K562 (cell line): ENCODE results near the gene SMIM35. TPM values are rescaled to one million over a fixed set of nuclear protein-coding genes. Genes with fewer than 3 reads are reported as not detected.

Experiments
- ATAC-seq: fragments of 200-7000 bp; cut with Tn5 transposase; 3 replicates; pipeline ENCODE4 v1.9.1; 2020; ENCODE audit warnings: moderate library complexity
- BruUV-seq: library from RNA; stranded (reverse); fragments of 400-500 nt; replicated peaks from 2 replicates; lab custom pipeline; 2021; lab: Mats Ljungman, UMichigan
- CTCF ChIA-PET: fragments of 300-600 bp; formaldehyde crosslinking; extraction: SDS; loops from one replicate; lab custom pipeline; 2021; ENCODE audit warnings: low intra/inter-chr PET ratio; lab: Yijun Ruan, JAX
- POLR2A ChIA-PET: fragments of 300-600, 350-650 bp; sonication (Branson Sonifier 250); formaldehyde crosslinking; extraction: SDS; loops from one replicate; lab custom pipeline; 2021; ENCODE audit warnings: antibody characterized with exemption, inconsistent platforms; lab: Yijun Ruan, JAX
- DNase-seq, 4 experiments: peaks; one replicate each; pipeline versions ENCODE4 v3.0.0 to v3.0.0-alpha.2; 2011 to 2018; ENCODE audit warnings: low spot score in 3 of 4, mixed read lengths in 3 of 4; ENCODE audit errors: extremely low read depth in 1 of 4
- FAIRE-seq: peaks from 2 replicates; lab custom pipeline; 2011; peaks lifted over from hg19 to GRCh38; lab: Jason Lieb, UNC
- H2AFZ ChIP-seq: 2 replicates; pipeline ENCODE4 v1.6.0; 2011; ENCODE audit warnings: low read depth, low read length, control low read depth, inconsistent platforms
- H3K27ac ChIP-seq: fragments of 200-600 bp; 3 replicates; pipeline ENCODE4 v1.8.0; 2011; ENCODE audit warnings: low read depth, mild to moderate bottlenecking, control low read depth, inconsistent platforms, low read length, moderate library complexity, mixed read lengths; ENCODE audit errors: extremely low read depth
- H3K27me3 ChIP-seq, 2 experiments: fragments of 300-600 bp in 1 of 2; 2 replicates in 1 of 2; 3 replicates in 1 of 2; pipeline versions ENCODE4 v1.6.0 to v1.8.0; 2011; ENCODE audit warnings: inconsistent platforms in 2 of 2, low read length in 2 of 2, mild to moderate bottlenecking in 1 of 2, mixed read lengths in 1 of 2, moderate library complexity in 1 of 2; ENCODE audit not compliant: control insufficient read depth in 2 of 2, insufficient read depth in 2 of 2
- H3K36me3 ChIP-seq: fragments of 300-600 bp; 3 replicates; pipeline ENCODE4 v1.8.0; 2011; ENCODE audit warnings: mild to moderate bottlenecking, low read length, inconsistent platforms; ENCODE audit not compliant: control insufficient read depth, insufficient read depth
- H3K4me1 ChIP-seq, 2 experiments: fragments of 200-600 bp in 1 of 2; replicated peaks in 1 of 2; 2 replicates in 1 of 2; 3 replicates in 1 of 2; pipeline versions ENCODE4 v1.5.1 to v1.8.0; 2011; ENCODE audit warnings: inconsistent platforms in 2 of 2, low read length in 2 of 2, mild to moderate bottlenecking in 1 of 2, mixed read lengths in 1 of 2, moderate library complexity in 1 of 2; ENCODE audit not compliant: control insufficient read depth in 2 of 2, insufficient read depth in 2 of 2
- H3K4me2 ChIP-seq: 2 replicates; pipeline ENCODE4 v1.6.1; 2011; ENCODE audit warnings: low read length, control low read depth, inconsistent platforms, mixed read lengths; ENCODE audit not compliant: insufficient read depth
- H3K4me3 ChIP-seq: fragments of 200-600 bp; sonication (generic), shearing (Covaris generic); 2 replicates; pipeline ENCODE4 v1.5.1; 2016; ENCODE audit warnings: control low read depth, inconsistent platforms
- H3K79me2 ChIP-seq: fragments of 200-600 bp; 3 replicates; pipeline ENCODE4 v1.8.0; 2011; ENCODE audit warnings: low read length, inconsistent platforms; ENCODE audit not compliant: control insufficient read depth, insufficient read depth
- H3K9ac ChIP-seq, 2 experiments: 2 replicates each; pipeline versions ENCODE4 v1.6.0 to v1.6.1; 2011; ENCODE audit warnings: low read depth in 2 of 2, low read length in 2 of 2, control low read depth in 1 of 2, inconsistent platforms in 1 of 2, mild to moderate bottlenecking in 1 of 2, mixed read lengths in 1 of 2; ENCODE audit not compliant: insufficient read depth in 1 of 2
- H3K9me1 ChIP-seq: one replicate; pipeline ENCODE4 v1.6.0; 2011; ENCODE audit warnings: inconsistent platforms, mild to moderate bottlenecking, low read length, moderate library complexity; ENCODE audit not compliant: control insufficient read depth, insufficient read depth
- H3K9me3 ChIP-seq: replicated peaks from 2 replicates; pipeline ENCODE4 v1.5.1; 2011; ENCODE audit warnings: low read depth, low read length, inconsistent platforms; ENCODE audit not compliant: control insufficient read depth, insufficient read depth
- H4K20me1 ChIP-seq: replicated peaks from 2 replicates; pipeline ENCODE4 v1.6.1; 2011; ENCODE audit warnings: low read length, inconsistent platforms, mixed read lengths; ENCODE audit not compliant: control insufficient read depth, insufficient read depth
- BACH1 ChIP-seq: fragments of 200-800 bp; sonication (Bioruptor generic); IDR thresholded peaks from 2 replicates; pipeline ENCODE4 v1.6.1; 2016; ENCODE audit warnings: missing genetic modification characterization, missing compliant biosample characterization
- DNMT1 ChIP-seq: fragments of 450-650 bp; IDR thresholded peaks from 2 replicates; pipeline ENCODE4 v1.6.1; 2016; ENCODE audit warnings: antibody characterized with exemption, mild to moderate bottlenecking
- NRF1 ChIP-seq, 2 experiments: fragments of 450-650 bp; IDR thresholded peaks in 1 of 2; conservative IDR thresholded peaks in 1 of 2; 2 replicates each; pipeline ENCODE4 v1.6.1; 2014; ENCODE audit warnings: mild to moderate bottlenecking in 2 of 2
- POLR2A ChIP-seq: fragments of 450-650 bp; conservative IDR thresholded peaks from 2 replicates; pipeline ENCODE4 v1.6.1; 2016
- RUNX1 ChIP-seq: sonication (generic); IDR thresholded peaks from 2 replicates; pipeline ENCODE4 v1.6.1; 2016; ENCODE audit warnings: antibody characterized with exemption, low read depth
- WGBS: fragments of 100-300 bp; shearing (Covaris generic); methylation state at CpG from one replicate; pipeline ENCODE4 v1.1.6; 2016; ENCODE audit warnings: low coverage, mixed read lengths; ENCODE audit not compliant: insufficient coverage; ENCODE audit errors: missing lambda C conversion rate; 5-methylcytosine and 5-hydroxymethylcytosine counted together
- in situ Hi-C: fragments of 300-500 bp; cut with MboI; formaldehyde crosslinking; loops from 4 replicates; pipeline ENCODE4 v1.15.0; 2018; ENCODE audit warnings: inconsistent platforms, mixed read lengths
- intact Hi-C: fragments of 100-400 bp; cut with micrococcal nuclease; formaldehyde crosslinking; loops from 2 replicates; pipeline ENCODE4 v1.14.2; 2022
- polyA plus RNA-seq, 8 experiments: library from polyadenylated mRNA; depleted of rRNA in 4 of 8; stranded (reverse) in 5 of 8; unstranded in 3 of 8; fragments of >200 nt; fragmentation: Nextera tagmentation in 2 of 8; fragmentation: Illumina TruSeq in 1 of 8; extraction: Ambion mirVana in 2 of 8; extraction: Trizol in 1 of 8; gene quantifications; 2 replicates each; pipeline versions ENCODE4 v1.2.1 to v1.2.3, GENCODE V29; 2011 to 2014; ENCODE audit warnings: inconsistent platforms in 1 of 8, missing spikeins in 1 of 8
- total RNA-seq, 7 experiments: library from RNA; depleted of rRNA in 6 of 7; stranded (reverse); fragments of >200 nt in 6 of 7; fragmentation: Illumina TruSeq in 2 of 7; extraction: Trizol in 2 of 7; gene quantifications; 2 replicates each; pipeline versions ENCODE4 v1.2.1 to v1.2.3, GENCODE V29; 2011 to 2021; ENCODE audit warnings: low replicate concordance in 1 of 7
- TF ChIP-seq, protein P1 (sequence below): IDR thresholded peaks from 2 replicates; pipeline ENCODE4 v1.6.1; 2012; ENCODE audit warnings: low read depth, low read length, improper control_type of control experiment, borderline replicate concordance

Gene SMIM35
- total and polyA plus RNA-seq, 9 of the 15 experiments (the other 6 are each of a cell fraction or from before 2014, with no cell fraction given), result 0.03 TPM; not detected in 7

DNA sequence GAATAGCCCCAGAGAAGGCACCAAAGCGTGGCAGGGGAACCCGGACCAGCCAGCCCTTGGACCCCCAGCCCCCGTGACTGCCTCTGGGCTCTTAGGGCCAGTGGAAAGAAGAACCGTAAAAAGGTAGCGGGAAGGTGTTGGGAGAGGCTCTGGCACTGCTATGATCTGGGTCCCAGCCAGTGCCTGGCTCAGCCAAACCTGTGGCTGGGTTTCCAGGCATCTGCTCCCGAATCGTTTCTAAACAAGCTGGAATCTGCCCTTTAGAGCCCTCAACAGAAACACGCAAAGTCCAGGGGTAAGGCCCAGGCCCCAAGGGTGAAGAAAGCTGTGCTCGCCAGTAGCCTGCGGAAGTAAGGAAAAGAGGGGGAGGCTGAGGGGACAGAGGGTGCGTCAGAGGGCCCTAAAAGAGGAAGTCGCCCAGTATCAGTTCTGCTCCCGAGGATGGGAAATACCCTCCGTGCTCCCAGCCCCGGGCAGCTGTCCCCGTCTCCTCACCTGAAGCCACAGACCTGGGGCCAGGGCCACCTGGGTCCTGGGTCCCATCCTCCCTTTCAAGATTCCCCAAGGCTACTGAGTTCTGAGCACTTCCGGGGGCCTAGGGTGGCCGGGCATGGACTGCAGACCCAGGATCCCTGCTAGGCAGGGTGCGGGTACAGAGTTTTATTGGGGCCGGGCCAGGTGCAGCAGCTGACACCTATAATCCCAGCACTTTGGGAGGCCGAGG lies 75.9 kb downstream of the SMIM35 start (continued):
- TF ChIP-seq DNMT1 (no peak), RUNX1 (no peak), NRF1 (conservative IDR thresholded peaks at IDR 0.05 in 1 of 2, IDR thresholded peaks at IDR 0.05 in 1 of 2) (peak; percentile 41 to 61; a peak in 2 of 4 replicates)
- TF ChIP-seq, protein P1, sequence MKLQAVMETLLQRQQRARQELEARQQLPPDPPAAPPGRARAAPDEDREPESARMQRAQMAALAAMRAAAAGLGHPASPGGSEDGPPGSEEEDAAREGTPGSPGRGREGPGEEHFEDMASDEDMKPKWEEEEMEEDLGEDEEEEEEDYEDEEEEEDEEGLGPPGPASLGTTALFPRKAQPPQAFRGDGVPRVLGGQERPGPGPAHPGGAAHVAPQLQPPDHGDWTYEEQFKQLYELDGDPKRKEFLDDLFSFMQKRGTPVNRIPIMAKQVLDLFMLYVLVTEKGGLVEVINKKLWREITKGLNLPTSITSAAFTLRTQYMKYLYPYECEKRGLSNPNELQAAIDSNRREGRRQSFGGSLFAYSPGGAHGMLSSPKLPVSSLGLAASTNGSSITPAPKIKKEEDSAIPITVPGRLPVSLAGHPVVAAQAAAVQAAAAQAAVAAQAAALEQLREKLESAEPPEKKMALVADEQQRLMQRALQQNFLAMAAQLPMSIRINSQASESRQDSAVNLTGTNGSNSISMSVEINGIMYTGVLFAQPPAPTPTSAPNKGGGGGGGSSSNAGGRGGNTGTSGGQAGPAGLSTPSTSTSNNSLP, result no peak
- TF ChIP-seq, all 486 proteins: peak for 40

DNA sequence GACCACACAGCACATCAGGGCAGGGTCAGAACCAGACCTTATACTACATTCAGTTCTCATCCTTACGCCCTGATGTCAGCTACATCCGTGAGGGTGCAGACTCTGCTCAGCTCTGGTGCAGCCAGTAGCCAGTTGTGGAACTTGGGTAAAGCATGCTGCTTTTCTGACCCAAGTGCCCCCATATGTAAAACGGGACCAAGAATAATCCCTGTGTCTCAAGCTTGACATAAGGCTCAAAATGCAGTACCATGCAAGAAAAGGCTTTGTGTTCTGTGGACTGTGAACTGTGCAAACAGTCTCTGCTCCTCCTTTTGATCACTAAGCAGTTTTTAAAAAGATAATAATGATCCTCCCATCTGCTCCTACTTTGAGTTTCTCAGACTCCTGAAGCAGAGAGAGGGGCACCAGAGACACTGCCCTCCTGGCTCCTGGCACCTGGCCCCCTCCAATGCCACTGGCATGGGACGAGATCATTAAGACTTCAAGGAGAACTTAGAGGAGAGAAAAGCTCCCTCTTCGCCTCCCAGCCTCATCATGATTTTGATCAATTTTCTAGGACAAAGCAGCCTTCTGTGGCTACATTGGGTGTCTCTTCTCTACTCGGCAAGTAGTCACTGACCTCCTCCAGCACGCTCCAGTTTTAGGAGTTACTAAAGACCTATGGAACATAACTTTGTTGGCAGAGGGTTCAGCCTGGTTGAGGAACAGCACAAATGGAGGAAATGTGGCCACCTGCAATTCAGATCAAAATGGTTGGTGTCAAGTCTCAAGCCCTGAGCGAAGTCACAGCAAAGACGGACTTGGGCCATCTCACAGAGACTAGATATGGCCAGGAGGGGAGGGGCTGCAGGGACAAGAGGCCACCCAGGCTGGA lies 76.7 kb downstream of the SMIM35 start:
- Histone ChIP-seq H3K27ac (peak overlapping the region; percentile 39; the same call in 2 of the 3 replicates), H3K9ac (peak overlapping the region; percentile 12 to 72; a peak in 2 of 4 replicates), H3K4me2 (no peak overlapping the region), H3K9me3 (no peaks in the 10 kb centered on the region), H4K20me1 (no peaks in the 10 kb centered on the region), H3K27me3 (no peaks in the 10 kb centered on the region), H3K9me1 (no peaks in the 10 kb centered on the region), H3K79me2 (no peaks in the 10 kb centered on the region), H3K4me3 (no peak overlapping the region), H3K4me1 (peaks cover 62 to 74% of the 10 kb centered on the region in 2 experiments), H3K36me3 (no peaks in the 10 kb centered on the region; the same call in 2 of the 3 replicates), H2AFZ (peak overlapping the region; percentile 71)
- WGBS, result 59% methylated on average over 9 of the region's 9 CpGs
- in situ Hi-C loops (no loop called here), intact Hi-C loops (no loop called here)
- DNase-seq, result no peak
- BruUV-seq, result no TSS peak
- no peak for ATAC-seq
- CTCF ChIA-PET, result no interaction called here
- TF ChIP-seq BACH1 (tag), result peak; percentile 30; the same call in 1 of the 2 replicates
- TF ChIP-seq POLR2A, result no peak
- POLR2A ChIA-PET, result interaction anchor here (0.9 to 1.2 kb wide), 2 partner anchors 8 to 10 kb away, joined by 4 to 5 read pairs; no protein-coding TSS in a partner anchor
- no peak for FAIRE-seq
